Mesodermal cell (in vitro differentiated cells): Measurements from ENCODE around the gene CDC14A. TPM values are rescaled to one million over a fixed set of nuclear protein-coding genes. Genes with fewer than 3 reads are reported as not detected.

Experiments
- H3K27ac ChIP-seq: 2 replicates; pipeline ENCODE4 v1.7.0; 2013; ENCODE audit warnings: mild to moderate bottlenecking, low read depth, low read length, moderate library complexity; ENCODE audit not compliant: severe bottlenecking
- H3K36me3 ChIP-seq: 2 replicates; pipeline ENCODE4 v1.7.1; 2013; ENCODE audit warnings: mild to moderate bottlenecking, low read length, moderate library complexity; ENCODE audit not compliant: control insufficient read depth, insufficient read depth
- H3K4me1 ChIP-seq: one replicate; pipeline ENCODE4 v1.7.1; 2013; ENCODE audit warnings: mild to moderate bottlenecking, low read length; ENCODE audit not compliant: insufficient read depth, control insufficient read depth, poor library complexity, severe bottlenecking
- H3K4me3 ChIP-seq: 2 replicates; pipeline ENCODE4 v1.7.0; 2013; ENCODE audit warnings: low read length, control low read depth, mild to moderate bottlenecking; ENCODE audit not compliant: insufficient read depth, poor library complexity, severe bottlenecking; ENCODE audit errors: extremely low read depth
- H3K9me3 ChIP-seq: 2 replicates; pipeline ENCODE4 v1.7.1; 2013; ENCODE audit warnings: mild to moderate bottlenecking, low read length, moderate library complexity; ENCODE audit not compliant: control insufficient read depth
- WGBS, 2 experiments: methylation state at CpG; one replicate each; pipeline ENCODE4 v1.1.5; 2013; ENCODE audit warnings: missing lambda C conversion rate in 2 of 2; ENCODE audit not compliant: insufficient coverage in 2 of 2; 5-methylcytosine and 5-hydroxymethylcytosine counted together
- polyA plus RNA-seq, 2 experiments: library from polyadenylated mRNA; stranded (reverse); fragments of 50-300 nt; gene quantifications; one replicate each; pipeline ENCODE4 v1.2.3, GENCODE V29; 2013

CDC14A gene
- 7.7 TPM for polyA plus RNA-seq (2013, experiment 1 of 2)
- polyA plus RNA-seq (2013, experiment 2 of 2): 7.5 TPM

- H3K9me3 ChIP-seq: no peaks in the 10 kb centered on the region
- peaks cover 12% of the 10 kb centered on the region for H3K4me1 ChIP-seq
- peaks cover 11% of the 10 kb centered on the region for H3K36me3 ChIP-seq
- H3K4me3 ChIP-seq: peak within 1 kb of the TSS; percentile 83
- H3K27ac ChIP-seq: peak within 1 kb of the TSS; percentile 98
- WGBS, 2 experiments: 0 to 1% methylated on average over 34 to 43 of the region's 65 CpGs
These were observed at the start of gene CDC14A for GRCh38 chr1:100352267-100353070. CDC14A (plus strand) TSS chr1:100352506; CDS start chr1:100352955, 449 bp downstream.

GRCh38 chr1:100302739-100303138 lies 49.6 kb upstream of the CDC14A start:
- WGBS, 2 experiments: no CpG with 5 or more reads among the region's 2 CpGs
- H3K4me3 ChIP-seq: no peak overlapping the region

DNA sequence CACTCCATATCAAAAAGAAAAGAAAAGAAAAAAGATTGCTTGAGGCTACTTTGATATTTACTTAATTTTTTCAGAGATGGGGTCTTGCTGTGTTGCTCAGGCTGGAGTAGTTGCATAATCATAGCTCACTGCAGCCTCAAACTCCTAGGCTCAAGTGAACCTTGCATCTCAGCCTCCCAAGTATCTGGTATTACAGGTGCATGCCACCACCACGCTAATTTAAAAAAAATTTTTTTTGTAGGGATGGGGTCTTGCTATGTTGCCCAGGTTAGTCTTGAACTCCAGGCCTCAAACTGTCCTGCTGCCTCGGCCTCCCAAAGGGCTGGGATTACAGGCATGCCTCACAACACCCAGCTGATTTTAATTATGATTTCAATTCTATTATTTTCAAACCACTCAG lies 48.1 kb upstream of the CDC14A start:
- Histone ChIP-seq H3K27ac (no peak overlapping the region), H3K4me3 (no peak overlapping the region), H3K4me1 (no peaks in the 10 kb centered on the region), H3K9me3 (no peaks in the 10 kb centered on the region), H3K36me3 (no peaks in the 10 kb centered on the region)
- WGBS, 2 experiments: 86% methylated on average over 1 of the region's 2 CpGs; no CpG with 5 or more reads in 1 of the 2 experiments

More at GRCh38 chr1:100302739-100303138, 49.6 kb upstream of the CDC14A start:
- no peaks in the 10 kb centered on the region for H3K9me3 ChIP-seq
- H3K27ac ChIP-seq: no peak overlapping the region
- no peaks in the 10 kb centered on the region for H3K4me1 ChIP-seq
- no peaks in the 10 kb centered on the region for H3K36me3 ChIP-seq

- WGBS, 2 experiments: 80 to 81% methylated on average over 1 to 2 of the region's 3 CpGs
These were observed 47.4 kb upstream of the CDC14A start for GRCh38 chr1:100304921-100305320.

DNA sequence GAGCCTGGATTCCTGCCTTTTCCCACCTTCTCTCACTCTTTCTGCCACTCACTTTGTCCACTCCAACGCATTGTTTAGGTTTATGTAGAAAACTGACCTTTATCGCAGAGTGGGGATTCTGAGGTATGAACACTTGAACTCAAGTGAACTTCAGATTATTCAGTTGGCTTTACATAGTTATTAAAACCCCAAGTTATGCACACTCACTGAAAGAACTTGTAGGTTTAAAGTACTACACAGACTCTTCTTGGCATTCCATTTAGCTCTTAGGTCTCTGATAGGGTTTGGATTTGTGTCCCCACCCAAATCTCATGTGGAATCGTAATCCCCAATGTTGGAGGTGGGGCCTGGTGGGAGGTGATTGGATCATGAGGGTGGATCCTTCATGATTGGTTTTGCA lies 46.4 kb upstream of the CDC14A start:
- Histone ChIP-seq H3K4me3 (no peak overlapping the region), H3K9me3 (no peaks in the 10 kb centered on the region), H3K4me1 (no peaks in the 10 kb centered on the region), H3K27ac (no peak overlapping the region), H3K36me3 (no peaks in the 10 kb centered on the region)
- WGBS, 2 experiments: 100% methylated on average over 1 of the region's 3 CpGs; no CpG with 5 or more reads in 1 of the 2 experiments

More at GRCh38 chr1:100304921-100305320, 47.4 kb upstream of the CDC14A start:
- Histone ChIP-seq H3K9me3 (no peaks in the 10 kb centered on the region), H3K27ac (no peak overlapping the region), H3K36me3 (no peaks in the 10 kb centered on the region), H3K4me1 (no peaks in the 10 kb centered on the region), H3K4me3 (no peak overlapping the region)

DNA sequence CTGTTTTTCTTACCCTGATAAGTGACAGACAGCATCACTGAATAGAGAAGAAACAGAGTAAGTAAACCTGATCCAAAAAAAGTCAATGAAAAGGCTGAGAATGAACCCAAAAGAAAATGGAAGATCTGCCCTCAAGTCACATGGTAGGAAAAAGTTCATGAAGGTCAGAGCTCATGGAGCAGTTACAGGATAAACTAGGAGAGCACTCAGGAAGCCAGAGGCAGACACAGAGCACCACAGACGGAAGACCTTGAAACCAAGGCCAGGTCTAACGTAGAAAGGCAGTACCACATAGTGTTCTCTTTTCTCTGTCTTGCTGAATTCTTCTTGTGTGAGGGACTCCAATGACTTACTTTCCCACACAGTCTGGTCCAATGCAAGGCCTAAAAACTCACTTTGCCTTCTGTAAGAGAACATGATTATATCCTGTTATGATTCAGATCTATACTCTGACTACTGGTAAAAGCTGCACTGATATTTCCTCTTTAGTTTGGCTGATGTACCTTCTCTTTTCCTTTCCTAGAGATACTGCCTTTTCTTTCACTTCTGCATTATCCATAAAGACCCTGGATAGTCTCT lies 45.5 kb upstream of the CDC14A start:
- Histone ChIP-seq H3K9me3 (no peaks in the 10 kb centered on the region), H3K4me3 (no peak overlapping the region), H3K36me3 (no peaks in the 10 kb centered on the region), H3K4me1 (no peaks in the 10 kb centered on the region), H3K27ac (no peak overlapping the region)
- 94 to 100% methylated on average over 2 of the region's 2 CpGs for WGBS, 2 experiments

DNA sequence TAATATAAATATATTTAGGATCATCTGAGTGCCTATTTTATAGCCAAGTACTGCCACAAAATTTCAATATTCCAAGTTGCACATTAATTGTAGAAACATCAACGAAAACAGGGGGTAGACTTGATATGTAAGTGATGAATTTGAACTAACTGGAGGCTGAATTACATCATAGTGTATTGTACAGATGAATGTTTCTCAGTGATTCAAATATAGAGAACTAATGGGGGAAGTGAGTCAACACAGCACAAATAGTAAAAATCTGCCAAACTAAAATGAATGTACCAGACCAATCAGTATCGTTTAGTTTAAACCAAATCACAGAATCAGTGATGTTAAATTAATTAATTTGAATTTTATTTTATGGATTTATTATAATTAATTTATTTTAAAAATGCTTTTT lies 43.5 kb upstream of the CDC14A start:
- Histone ChIP-seq H3K4me3 (no peak overlapping the region), H3K27ac (no peak overlapping the region), H3K4me1 (no peaks in the 10 kb centered on the region), H3K36me3 (no peaks in the 10 kb centered on the region), H3K9me3 (no peaks in the 10 kb centered on the region)
- no CpG with 5 or more reads among the region's 2 CpGs for WGBS, 2 experiments

DNA sequence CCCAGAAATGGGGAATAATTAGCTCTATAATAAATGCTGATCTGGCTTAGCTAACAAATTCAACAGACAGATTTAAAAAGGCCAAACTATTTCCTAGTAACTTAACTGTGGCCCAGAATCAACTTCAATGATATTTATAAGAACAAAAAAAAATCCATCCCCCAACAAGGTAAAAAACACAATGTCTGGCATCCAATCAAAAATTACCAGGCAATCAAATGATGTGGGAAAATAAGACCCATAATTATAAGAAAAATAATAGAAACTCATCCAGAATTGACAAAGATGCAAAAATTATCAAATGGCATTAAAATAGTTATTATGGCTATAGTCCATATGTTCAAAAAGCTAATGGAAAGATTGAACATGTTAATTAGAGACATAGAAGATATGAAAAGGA lies 42.4 kb upstream of the CDC14A start:
- Histone ChIP-seq H3K36me3 (no peaks in the 10 kb centered on the region), H3K27ac (no peak overlapping the region), H3K4me1 (no peaks in the 10 kb centered on the region), H3K4me3 (no peak overlapping the region), H3K9me3 (no peaks in the 10 kb centered on the region)

DNA sequence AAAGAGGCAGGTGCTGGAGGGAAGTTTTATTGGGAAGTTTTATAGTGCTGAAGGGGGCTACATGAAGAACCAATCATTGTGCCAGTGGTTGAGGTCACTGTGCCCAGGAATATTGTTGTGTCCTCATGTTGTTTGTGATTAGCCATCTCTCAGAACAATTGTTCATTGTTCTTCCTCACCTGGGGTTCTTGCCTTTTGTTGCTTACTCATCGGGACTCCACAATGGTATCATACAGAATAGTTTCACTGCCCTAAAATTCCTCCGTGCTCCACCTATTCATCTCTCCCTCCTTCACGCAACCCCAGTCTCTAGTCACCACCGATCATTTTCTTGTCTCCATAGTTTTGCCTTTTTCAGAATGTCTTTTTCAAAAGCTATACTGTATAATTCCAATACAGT lies 38.9 kb upstream of the CDC14A start:
- H3K4me3 ChIP-seq: no peak overlapping the region

DNA sequence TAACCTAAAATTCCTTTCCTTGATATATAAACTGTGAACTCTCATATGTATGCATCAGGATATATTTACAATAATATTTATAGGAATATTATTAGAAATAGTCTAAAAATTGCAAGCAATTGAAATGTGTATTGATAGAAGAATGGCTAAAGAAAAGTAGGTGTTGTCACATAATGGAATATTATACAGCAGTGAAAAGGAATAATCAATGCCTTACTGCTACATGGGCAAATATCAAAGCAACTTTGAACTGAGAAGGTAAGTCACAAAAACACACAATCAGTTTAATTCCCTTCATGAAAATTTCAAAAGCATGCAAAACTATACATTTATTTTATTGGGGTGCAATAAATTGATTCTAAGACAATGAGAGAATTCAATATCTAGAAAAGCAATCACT lies 35.7 kb upstream of the CDC14A start:
- peaks cover 8% of the 10 kb centered on the region for H3K9me3 ChIP-seq
- H3K4me1 ChIP-seq: no peaks in the 10 kb centered on the region
- H3K4me3 ChIP-seq: no peak overlapping the region
- no peaks in the 10 kb centered on the region for H3K36me3 ChIP-seq
- no peak overlapping the region for H3K27ac ChIP-seq

More for the DNA sequence above, 38.9 kb upstream of the CDC14A start:
- Histone ChIP-seq H3K4me1 (no peaks in the 10 kb centered on the region), H3K27ac (no peak overlapping the region), H3K36me3 (no peaks in the 10 kb centered on the region), H3K9me3 (peaks cover 8% of the 10 kb centered on the region)
- WGBS, 2 experiments: 72 to 82% methylated on average over 4 of the region's 4 CpGs
